T-helper 22 cell (primary cell): ENCODE data around the gene BCL6.
"Not testable (repeated sequence)": the region's sequence is repeated elsewhere in the genome, so short reads cannot be mapped to it uniquely, and the experiment has no call there.

Source experiments
- DNase-seq: peaks from one replicate; pipeline ENCODE4 v3.0.0-alpha.2; 2020; ENCODE audit warnings: low read depth

Gene BCL6

GRCh38 chr3:187713504-187713903 is 31.8 kb downstream of the BCL6 start:
- no peak for DNase-seq

- no peak for DNase-seq
These were observed 36.1 kb downstream of the BCL6 start for GRCh38 chr3:187709155-187709554.

GRCh38 chr3:187708696-187709095 is 36.6 kb downstream of the BCL6 start:
- no peak for DNase-seq

- DNase-seq, result no peak
These were observed 38.3 kb downstream of the BCL6 start for GRCh38 chr3:187706971-187707370.

- DNase-seq, result no peak
These were observed 40.1 kb downstream of the BCL6 start for GRCh38 chr3:187705164-187705563.

GRCh38 chr3:187702507-187703033 is 42.7 kb downstream of the BCL6 start, which contains the start of gene RTP2:
RTP2 (minus strand) TSS chr3:187702557; CDS start chr3:187702128, 429 bp downstream.
- no peak for DNase-seq

- DNase-seq, result no peak
These were observed 45.0 kb downstream of the BCL6 start for GRCh38 chr3:187700249-187700648.

- no peak for DNase-seq
These were observed 46.5 kb downstream of the BCL6 start for GRCh38 chr3:187698499-187699399.

GRCh38 chr3:187696021-187696420 is 49.2 kb downstream of the BCL6 start:
- DNase-seq, result no peak

GRCh38 chr3:187695449-187695848 is 49.8 kb downstream of the BCL6 start:
- no peak for DNase-seq

- DNase-seq, result no peak
These were observed 50.5 kb downstream of the BCL6 start for GRCh38 chr3:187694801-187695200.

GRCh38 chr3:187693431-187693830 is 51.8 kb downstream of the BCL6 start:
- no peak for DNase-seq

- no peak for DNase-seq
These were observed 55.3 kb downstream of the BCL6 start for GRCh38 chr3:187689984-187690383.

- no peak for DNase-seq
These were observed 58.5 kb downstream of the BCL6 start for GRCh38 chr3:187686621-187687273.

GRCh38 chr3:187685948-187686347 is 59.3 kb downstream of the BCL6 start:
- DNase-seq, result no peak

GRCh38 chr3:187684880-187685279 is 60.4 kb downstream of the BCL6 start:
- DNase-seq, result no peak

- no peak for DNase-seq
These were observed 60.8 kb downstream of the BCL6 start for GRCh38 chr3:187684444-187684843.

- DNase-seq, result not testable (repeated sequence)
These were observed 63.5 kb downstream of the BCL6 start for GRCh38 chr3:187681756-187682155.

- DNase-seq, result peak; percentile 20
These were observed 65.5 kb downstream of the BCL6 start for GRCh38 chr3:187679638-187680396.

GRCh38 chr3:187678726-187679268 is 66.5 kb downstream of the BCL6 start:
- DNase-seq, result no peak

- no peak for DNase-seq
These were observed 67.7 kb downstream of the BCL6 start for GRCh38 chr3:187677604-187678003.

GRCh38 chr3:187673012-187673411 is 72.3 kb downstream of the BCL6 start:
- DNase-seq, result no peak
